ENCODE results near the gene CPLANE1. TPM values are rescaled to one million over a fixed set of nuclear protein-coding genes. Genes with fewer than 3 reads are reported as not detected.
"Not testable (repeated sequence)": the region's sequence is repeated elsewhere in the genome, so short reads cannot be mapped to it uniquely, and the experiment has no call there.

Gene CPLANE1
- total and polyA plus RNA-seq, 2 of the 4 experiments (the other 2 are of a cell fraction): 4.4 to 17.9 TPM

GRCh38 chr5:37093795-37094194, 155.4 kb downstream of the CPLANE1 start:
- H4K5ac ChIP-seq (ENCODE audit: low read depth, low read length); H3K27ac ChIP-seq (ENCODE audit: insufficient read depth, low read length); CTCF ChIA-PET; DNase-seq; H4K91ac ChIP-seq (ENCODE audit: insufficient read depth, low read depth, low read length); H3K4me3 ChIP-seq (ENCODE audit: insufficient read depth, low read depth, low read length); H2BK5ac ChIP-seq (ENCODE audit: low read depth, low read length, poor library complexity, severe bottlenecking); H3K4ac ChIP-seq (ENCODE audit: low read depth, low read length); H4K8ac ChIP-seq (ENCODE audit: low read depth in 2 of 2, low read length in 2 of 2); H2AK5ac ChIP-seq (ENCODE audit: low read depth, low read length); H3K4me2 ChIP-seq (ENCODE audit: low read depth, low read length); H3K36me3 ChIP-seq (ENCODE audit: control insufficient read depth, insufficient read depth, low read length); H3K9me1 ChIP-seq (ENCODE audit: insufficient read depth, low read length); H4K20me1 ChIP-seq (ENCODE audit: insufficient read depth, low read length); H2BK120ac ChIP-seq (ENCODE audit: low read depth, low read length); dilution Hi-C loops (cut with HindIII; ENCODE audit: low sequenced_read_pairs, unreplicated experiment); ATAC-seq (ENCODE audit: low read depth); BruUV-seq (replicated peaks); POLR2A ChIA-PET (ENCODE audit: unreplicated experiment); H3K9ac ChIP-seq (ENCODE audit: low read depth, low read length); H3K27me3 ChIP-seq (ENCODE audit: control insufficient read depth, insufficient read depth, low read length); H3K18ac ChIP-seq (ENCODE audit: low read depth, low read length); H3K79me1 ChIP-seq (ENCODE audit: low read depth in 1 of 2, low read length in 2 of 2); H2AFZ ChIP-seq (replicated peaks; ENCODE audit: low read length, poor library complexity); H3K9me3 ChIP-seq (ENCODE audit: control insufficient read depth, insufficient read depth, low read length); H3K4me1 ChIP-seq (ENCODE audit: control insufficient read depth, insufficient read depth, low read length); H3K23ac ChIP-seq (ENCODE audit: low read depth, low read length); H2AK9ac ChIP-seq (replicated peaks; ENCODE audit: low read depth, low read length, poor library complexity); H2BK20ac ChIP-seq (ENCODE audit: low read depth, low read length); H3K14ac ChIP-seq (replicated peaks; ENCODE audit: low read depth, low read length); H2BK15ac ChIP-seq (ENCODE audit: low read depth, low read length); intact Hi-C loops (cut with micrococcal nuclease); in situ Hi-C loops (cut with MboI; ENCODE audit: low sequenced_read_pairs); H3K56ac ChIP-seq (ENCODE audit: extremely low read depth, insufficient read depth, low read length): not testable (repeated sequence)
- WGBS, 2 experiments (ENCODE audit: extremely low coverage in 2 of 2, insufficient read length in 1 of 2): 100% methylated on average over 2 of the region's 4 CpGs; no CpG with 5 or more reads in 1 of the 2 experiments
